Panc1 (cell line): ENCODE measurements around the gene IMPDH2. TPM values are rescaled to one million over a fixed set of nuclear protein-coding genes. Genes with fewer than 3 reads are reported as not detected.

Experiments used
- ATAC-seq: fragments of 200-7000 bp; cut with Tn5 transposase; 2 replicates; pipeline ENCODE4 v1.9.1; 2020; ENCODE audit warnings: mild to moderate bottlenecking, moderate library complexity
- BruUV-seq: library from RNA; stranded (reverse); fragments of 400-500 nt; replicated peaks from 2 replicates; lab custom pipeline; 2021; lab: Mats Ljungman, UMichigan
- CTCF ChIA-PET: fragments of 300-600 bp; sonication (Branson Sonifier 250); formaldehyde crosslinking; loops from one replicate; lab custom pipeline; 2022; ENCODE audit warnings: antibody characterized with exemption; lab: Charles Lee
- POLR2A ChIA-PET: fragments of 300-600 bp; sonication (Branson Sonifier 250); formaldehyde crosslinking; loops from one replicate; lab custom pipeline; 2022; ENCODE audit warnings: antibody characterized with exemption; lab: Charles Lee
- DNase-seq: peaks from one replicate; pipeline ENCODE4 v3.0.0-alpha.2; 2010; ENCODE audit warnings: low read depth, low spot score
- H3K27ac ChIP-seq: 2 replicates; pipeline ENCODE4 v1.5.1; 2011; ENCODE audit warnings: mild to moderate bottlenecking, low read length, inconsistent platforms
- H3K27me3 ChIP-seq: fragments of 200-500 bp; sonication (Bioruptor generic); 2 replicates; pipeline ENCODE4 v1.6.0; 2014; ENCODE audit warnings: low read length, inconsistent platforms; ENCODE audit not compliant: control insufficient read depth, insufficient read depth
- H3K36me3 ChIP-seq: fragments of 200-500 bp; sonication (Bioruptor generic); 2 replicates; pipeline ENCODE4 v1.5.1; 2014; ENCODE audit warnings: inconsistent platforms, mild to moderate bottlenecking, low read length, moderate library complexity; ENCODE audit not compliant: control insufficient read depth, insufficient read depth
- H3K4me1 ChIP-seq: 2 replicates; pipeline ENCODE4 v1.5.1; 2011; ENCODE audit warnings: inconsistent platforms, mild to moderate bottlenecking, low read length, moderate library complexity; ENCODE audit not compliant: control insufficient read depth, insufficient read depth
- H3K4me3 ChIP-seq, 2 experiments: 2 replicates each; pipeline ENCODE4 v1.5.1; 2011 to 2012; ENCODE audit warnings: low read depth in 2 of 2, low read length in 2 of 2, mild to moderate bottlenecking in 2 of 2, inconsistent platforms in 1 of 2, moderate library complexity in 1 of 2
- H3K9me3 ChIP-seq: fragments of 200-500 bp; sonication (Bioruptor generic); 2 replicates; pipeline ENCODE4 v1.5.1; 2014; ENCODE audit warnings: low read depth, mild to moderate bottlenecking, inconsistent platforms, low read length, moderate library complexity; ENCODE audit not compliant: control insufficient read depth, insufficient read depth
- CTCF ChIP-seq: fragments of 450-650 bp; IDR thresholded peaks from 2 replicates; pipeline ENCODE4 v1.5.1; 2017; ENCODE audit warnings: mild to moderate bottlenecking
- POLR2AphosphoS5 ChIP-seq: IDR thresholded peaks from 2 replicates; pipeline ENCODE4 v1.6.1; 2012; ENCODE audit warnings: mild to moderate bottlenecking, low read depth, low read length, moderate library complexity
- REST ChIP-seq, 2 experiments: IDR thresholded peaks; 2 replicates each; pipeline ENCODE4 v1.6.1; 2011 to 2012; ENCODE audit warnings: low read depth in 2 of 2, control low read depth in 1 of 2, low read length in 1 of 2, mild to moderate bottlenecking in 1 of 2, moderate library complexity in 1 of 2; ENCODE audit not compliant: insufficient read depth in 1 of 2
- SIN3A ChIP-seq: IDR thresholded peaks from 2 replicates; pipeline ENCODE4 v1.6.1; 2012; ENCODE audit warnings: low read depth, mild to moderate bottlenecking, low read length, moderate library complexity, borderline replicate concordance; ENCODE audit not compliant: insufficient read depth
- TCF7L2 ChIP-seq: IDR thresholded peaks from 2 replicates; pipeline ENCODE4 v1.6.1; 2011; ENCODE audit warnings: mild to moderate bottlenecking, low read depth, low read length, inconsistent platforms
- in situ Hi-C: cut with HindIII; loops from 2 replicates; pipeline ENCODE4 v1.10.0; 2016; ENCODE audit warnings: low sequenced_read_pairs, low pct_unique_long_range_greater_than_20kb
- intact Hi-C: fragments of 100-400 bp; cut with micrococcal nuclease; formaldehyde crosslinking; loops from one replicate; pipeline ENCODE4 v1.10.0; 2022; ENCODE audit not compliant: unreplicated experiment
- total RNA-seq: library from RNA; stranded (reverse); gene quantifications from one replicate; pipeline ENCODE4 v1.2.1, GENCODE V29; 2021; ENCODE audit not compliant: unreplicated experiment

Gene IMPDH2
- total RNA-seq, 1 experiment from 2014 or later = 149 TPM

- Histone ChIP-seq H3K36me3 (no peaks in the 10 kb centered on the region), H3K4me1 (peaks cover 19% of the 10 kb centered on the region), H3K4me3 (peak overlapping the region; percentile 50 to 66), H3K27ac (peak overlapping the region; percentile 84), H3K9me3 (no peaks in the 10 kb centered on the region), H3K27me3 (no peaks in the 10 kb centered on the region)
- no TSS peak for BruUV-seq
- intact Hi-C loops (no loop called here), in situ Hi-C loops (no loop called here)
- TF ChIP-seq SIN3A (no peak), CTCF (no peak), TCF7L2 (no peak), POLR2AphosphoS5 (no peak), REST (IDR thresholded peaks at IDR 0.05; ENCODE audit: insufficient read depth in 1 of 2, low read depth in 2 of 2, low read length in 1 of 2) (no peak)
- ATAC-seq = peak; percentile 32
- DNase-seq = no peak
- ChIA-PET POLR2A (interaction anchor here (0.6 kb wide), 1 partner anchor 31 kb away, joined by 6 read pairs; no protein-coding TSS in a partner anchor), CTCF (no interaction called here)
Measured at GRCh38 chr3:48990636-48991469, 38.3 kb downstream of the IMPDH2 start.

- Histone ChIP-seq H3K4me3 (peak within 1 kb of the TSS; percentile 50 to 68), H3K27me3 (no peaks in the 10 kb centered on the region), H3K36me3 (no peaks in the 10 kb centered on the region), H3K27ac (peak within 1 kb of the TSS; percentile 84), H3K9me3 (no peaks in the 10 kb centered on the region), H3K4me1 (peaks cover 19% of the 10 kb centered on the region)
- BruUV-seq = no TSS peak
- ChIA-PET POLR2A (interaction anchor here (0.9 to 1.5 kb wide), 3 partner anchors 17 to 30 kb away, joined by 3 to 6 read pairs (median 3); partner anchors contain the start of gene WDR6), CTCF (interaction anchor here (0.6 kb wide), 1 partner anchor 83 kb away, joined by 3 read pairs; no protein-coding TSS in a partner anchor)
- ATAC-seq (peak; percentile 83), DNase-seq (peak; percentile 41)
- intact Hi-C loops = no loop called here
- TF ChIP-seq TCF7L2 = no peak; the same call in 1 of the 2 replicates
- TF ChIP-seq POLR2AphosphoS5 = peak; percentile 36; the same call in 1 of the 2 replicates
- in situ Hi-C loops = no loop called here
Measured at GRCh38 chr3:48989796-48990635, 39.2 kb downstream of the IMPDH2 start, which contains the start of gene P4HTM. Gene P4HTM, plus strand, starts transcription at chr3:48990241. Its CDS starts 16 bp downstream, at chr3:48990257.
